GM19238 (cell line): Measurements from ENCODE around the gene TJAP1.
"Not testable (repeated sequence)": the region's sequence is repeated elsewhere in the genome, so short reads cannot be mapped to it uniquely, and the experiment has no call there.

Experiments used
- DNase-seq: peaks from one replicate; pipeline ENCODE4 v3.0.0; 2011; ENCODE audit warnings: low spot score; ENCODE audit not compliant: insufficient read length

Gene TJAP1

DNA sequence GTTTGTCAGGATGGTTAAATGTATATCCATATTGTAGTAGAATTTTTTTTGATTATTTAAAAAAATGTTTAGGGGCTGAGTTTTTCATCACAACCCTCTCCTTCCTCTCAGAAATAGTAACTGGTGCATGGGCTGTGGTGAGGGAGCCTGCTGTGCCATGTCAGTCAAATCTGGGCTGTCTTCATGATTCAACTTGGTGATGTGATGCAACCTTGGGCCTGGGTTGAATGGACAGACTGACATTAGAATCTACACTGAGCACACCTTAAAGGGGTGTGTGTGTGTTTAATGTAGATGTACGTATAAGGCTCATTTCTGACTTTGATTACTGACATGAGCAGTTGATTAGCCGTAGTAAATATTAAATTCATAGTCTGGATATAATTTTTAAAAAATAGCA, 3.7 kb downstream of the TJAP1 start:
- DNase-seq: no peak

DNA sequence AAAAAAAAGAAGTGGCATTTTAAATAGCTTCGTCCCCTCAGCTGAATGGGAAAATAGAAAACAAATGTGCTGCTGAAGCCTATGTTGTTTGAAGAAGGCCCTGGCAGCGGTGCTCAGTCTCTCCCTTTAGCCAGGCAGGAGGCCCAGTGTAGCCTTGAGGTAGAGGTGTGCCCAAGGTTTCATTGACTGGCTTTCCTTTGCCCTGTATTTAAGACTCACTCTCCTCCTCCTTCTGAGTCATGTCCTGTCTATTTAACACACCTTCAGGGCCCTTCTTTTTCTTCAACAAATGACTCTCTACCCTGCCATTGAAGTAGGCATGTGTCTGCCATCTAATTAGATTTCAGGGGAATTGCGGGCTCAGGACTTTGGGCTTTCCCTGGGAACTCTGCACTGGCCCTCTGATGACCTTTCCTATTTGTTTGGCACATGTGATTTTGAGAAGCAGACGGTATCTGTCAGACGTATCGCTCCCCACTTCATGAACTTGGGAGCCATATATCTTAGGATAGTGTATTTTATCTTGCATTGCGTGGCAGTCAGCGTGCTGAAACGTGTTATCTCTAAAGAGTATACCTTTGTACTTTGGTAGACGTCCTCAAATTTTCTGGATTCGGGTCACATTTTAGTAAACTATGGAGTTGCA, 4.3 kb downstream of the TJAP1 start:
- no peak for DNase-seq

DNA sequence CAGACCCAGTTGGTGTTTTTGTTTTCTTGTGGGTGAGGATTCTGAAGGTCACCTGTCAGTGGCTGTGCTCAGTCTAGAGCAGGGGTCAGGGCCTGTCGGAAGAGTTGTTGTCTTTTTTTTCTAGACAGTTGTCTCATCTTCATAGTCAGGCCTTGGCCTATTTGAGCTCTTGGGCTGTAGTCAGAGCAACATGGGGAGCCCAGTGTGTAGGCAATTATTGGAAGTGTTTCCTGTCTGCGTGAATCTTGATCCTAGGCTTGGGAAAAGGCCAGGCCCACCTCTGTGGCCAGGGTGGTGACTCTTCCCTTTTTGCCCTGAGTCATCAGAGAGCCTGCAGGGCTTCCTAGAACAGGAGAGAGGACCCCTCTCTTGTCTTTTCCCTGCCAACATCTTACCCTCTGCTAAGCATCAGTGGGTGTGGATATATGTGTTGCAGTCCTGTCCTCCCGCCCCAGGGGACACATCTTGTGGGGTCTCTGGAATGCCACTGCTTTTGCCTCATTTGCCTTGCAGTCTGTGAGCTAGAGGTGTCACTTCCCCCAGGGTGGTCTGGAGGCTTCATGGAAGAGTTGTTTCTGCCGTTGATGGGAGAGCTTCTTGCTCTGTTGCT, 11.4 kb downstream of the TJAP1 start:
- no peak for DNase-seq

DNA sequence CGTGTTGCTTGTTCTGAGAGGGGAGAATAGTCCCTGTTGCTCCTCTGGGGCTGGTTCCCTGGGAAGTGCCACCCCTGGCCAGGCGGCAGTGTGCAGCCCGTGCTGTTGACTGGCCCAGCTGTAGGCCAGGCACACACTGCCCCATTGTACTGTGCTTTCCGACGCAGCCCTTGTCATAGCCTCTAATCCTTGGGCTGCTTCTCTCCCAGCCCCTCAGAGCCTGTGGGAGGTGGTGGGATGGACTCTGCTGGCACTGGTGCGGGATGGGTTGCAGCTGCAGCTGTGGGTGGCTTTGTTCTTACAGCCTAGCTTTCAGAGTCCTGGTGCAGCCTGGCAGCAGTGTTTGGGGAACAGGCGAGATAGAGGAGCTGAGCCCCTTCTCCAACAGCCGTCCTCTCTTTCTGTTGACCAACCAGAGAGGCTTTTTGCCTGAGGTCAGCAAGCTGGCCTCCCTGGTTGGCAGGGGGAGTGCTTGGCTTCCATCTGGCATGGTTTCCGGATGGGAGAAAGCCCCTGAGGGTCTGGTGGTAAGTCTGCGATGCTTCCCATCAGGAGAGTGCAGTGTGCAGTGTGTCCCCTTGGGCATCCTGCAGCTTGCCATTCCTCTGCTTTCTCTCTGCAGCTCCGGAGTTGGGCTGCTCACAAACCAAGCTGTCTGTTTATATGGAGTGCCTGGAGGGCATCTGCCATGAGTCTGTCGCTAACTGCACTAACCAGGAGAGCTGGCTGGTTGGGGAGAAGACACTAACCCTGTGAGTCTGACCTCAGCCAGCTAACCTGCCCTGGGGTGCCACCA, 12.1 kb downstream of the TJAP1 start:
- no peak for DNase-seq

DNA sequence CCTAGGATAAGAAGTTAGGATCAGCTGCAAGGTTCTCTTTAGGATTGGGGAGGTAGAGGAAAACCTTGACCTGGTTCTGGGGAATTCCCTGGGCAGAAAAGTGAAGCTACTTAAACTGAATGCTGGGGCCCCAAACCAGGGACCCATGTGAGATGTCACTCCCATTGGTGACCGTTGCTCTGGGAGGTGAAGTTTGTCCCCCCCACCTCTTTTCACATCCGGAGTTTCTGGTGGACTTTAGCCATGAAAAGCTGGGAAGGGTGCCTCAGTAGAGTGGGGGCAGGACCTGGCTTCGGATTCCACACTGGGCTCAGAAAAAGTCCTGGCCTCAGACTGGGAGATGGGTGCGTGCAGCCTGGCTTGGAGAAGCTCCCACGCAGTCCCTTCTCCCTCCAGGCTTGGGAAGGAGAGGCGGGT, 13.2 kb downstream of the TJAP1 start:
- DNase-seq: no peak

DNA sequence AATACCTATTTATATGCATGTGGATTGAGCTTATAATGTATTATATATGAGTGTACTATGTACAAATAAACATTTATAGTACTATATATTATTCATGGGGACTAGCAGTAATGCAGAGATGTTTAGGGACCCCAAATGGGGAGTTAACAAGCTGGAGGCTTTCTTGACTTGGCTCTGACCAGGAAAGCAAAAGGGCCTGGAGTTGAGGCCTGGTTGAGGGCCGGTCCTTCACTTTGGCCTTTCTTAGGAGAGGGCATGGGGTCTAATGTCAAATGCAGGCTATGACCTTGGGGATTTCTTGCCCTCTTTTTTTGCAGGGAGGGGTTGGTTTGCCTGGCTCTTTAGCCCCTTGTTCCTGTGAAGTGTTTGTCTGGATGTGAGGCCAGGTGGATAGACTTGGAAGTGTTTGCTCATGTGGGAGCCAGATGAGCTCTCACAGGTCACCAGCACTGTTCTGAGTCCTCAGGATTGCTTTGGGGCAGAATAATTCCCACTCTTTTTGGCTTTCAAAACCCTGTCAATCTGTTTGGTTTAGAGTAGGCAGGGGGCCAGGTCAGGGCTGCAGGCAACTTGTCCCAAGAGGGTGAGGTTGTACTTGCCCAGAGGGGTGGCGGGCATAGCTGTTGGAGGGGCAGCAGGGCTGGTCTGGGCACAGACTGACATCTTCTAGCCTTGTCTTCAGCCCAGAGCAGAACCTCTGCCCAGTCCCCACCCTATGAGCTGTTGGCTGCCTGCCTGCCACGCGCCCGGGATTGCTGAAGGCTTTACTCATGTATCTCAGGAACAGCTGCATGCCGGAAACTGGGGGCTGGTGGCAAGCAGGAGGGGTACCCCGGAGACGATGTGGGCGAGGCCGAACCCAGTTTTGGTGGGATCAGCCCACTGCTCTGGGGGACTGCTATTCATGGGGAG, 14.6 kb downstream of the TJAP1 start:
- DNase-seq: no peak

DNA sequence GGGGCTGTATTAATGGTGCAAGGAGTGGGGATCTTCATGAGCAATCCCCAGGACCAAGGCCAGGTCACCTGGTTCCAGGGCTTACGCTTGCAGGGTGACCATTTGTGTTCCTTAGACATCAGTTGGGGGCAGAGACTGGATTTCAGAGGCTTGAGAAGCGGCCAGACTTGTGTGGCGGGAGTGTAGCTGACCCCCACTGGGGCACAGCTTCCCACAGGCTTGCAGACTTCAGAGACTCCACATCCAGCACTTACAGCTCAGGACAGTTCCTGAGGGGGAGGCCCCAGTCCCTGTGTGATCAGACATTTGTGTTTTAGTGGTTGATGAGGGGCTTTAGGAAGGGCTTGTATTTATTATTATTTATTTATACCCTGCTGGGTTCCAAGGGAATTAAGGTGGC, 15.3 kb downstream of the TJAP1 start:
- DNase-seq: no peak

DNA sequence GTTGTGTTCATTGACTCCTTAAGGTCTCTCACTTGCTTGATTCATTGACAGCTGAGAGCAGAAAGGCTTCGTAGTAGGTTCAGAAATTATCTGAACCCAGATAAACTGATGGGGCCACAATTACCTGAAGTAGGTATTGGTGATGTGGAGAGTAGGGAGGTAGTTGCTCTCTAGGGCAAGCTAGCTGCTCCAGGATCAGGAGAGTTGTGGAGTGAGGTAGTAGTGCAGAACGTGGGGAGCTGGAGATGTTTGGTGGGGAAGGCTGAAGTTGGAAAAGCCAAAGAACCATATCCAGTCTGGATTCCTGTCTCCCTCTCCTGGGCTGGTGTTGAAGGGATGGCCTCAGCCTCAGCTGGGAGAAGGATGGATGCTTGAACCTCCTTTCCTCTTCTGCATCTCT, 15.9 kb downstream of the TJAP1 start:
- DNase-seq: no peak

DNA sequence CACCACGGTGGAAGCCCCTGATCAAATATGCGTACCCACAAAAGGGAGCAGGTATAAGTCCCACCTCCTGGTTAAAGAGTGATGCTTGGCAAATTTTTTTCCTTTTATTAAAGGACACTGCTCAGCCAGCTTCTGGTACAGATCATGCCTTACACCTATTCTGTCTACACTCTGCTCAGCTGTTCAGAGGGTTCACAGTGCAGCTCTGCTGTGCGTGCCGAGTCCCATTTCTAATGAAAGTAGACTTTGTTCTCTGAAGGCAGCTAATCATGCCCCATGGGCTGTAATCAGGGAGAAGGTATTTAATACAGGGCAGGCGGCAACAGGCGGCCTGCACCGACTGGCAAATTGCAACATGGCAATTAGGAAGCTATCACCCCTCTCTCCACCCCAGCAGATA, 16.5 kb downstream of the TJAP1 start:
- no peak for DNase-seq

DNA sequence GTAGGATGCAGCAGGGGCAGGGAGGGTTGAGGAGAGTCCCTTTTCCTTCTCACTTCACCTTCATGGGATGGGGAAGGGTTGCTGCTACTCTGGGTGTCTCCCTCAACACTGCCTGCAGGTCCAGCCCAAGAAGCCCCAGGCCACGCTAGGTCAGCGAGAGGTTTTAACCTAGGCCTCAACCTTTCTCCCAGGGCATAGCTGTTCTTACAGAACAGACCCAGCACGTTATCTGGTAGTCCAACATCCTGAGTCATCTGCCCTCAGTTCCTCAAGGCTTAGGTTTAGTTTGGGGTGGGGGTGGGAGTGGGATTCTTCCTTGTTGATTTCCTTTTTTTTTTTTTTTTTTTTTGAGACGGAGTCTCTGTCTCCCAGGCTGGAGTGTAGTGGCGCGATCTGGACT, 17.0 kb downstream of the TJAP1 start:
- DNase-seq: no peak

DNA sequence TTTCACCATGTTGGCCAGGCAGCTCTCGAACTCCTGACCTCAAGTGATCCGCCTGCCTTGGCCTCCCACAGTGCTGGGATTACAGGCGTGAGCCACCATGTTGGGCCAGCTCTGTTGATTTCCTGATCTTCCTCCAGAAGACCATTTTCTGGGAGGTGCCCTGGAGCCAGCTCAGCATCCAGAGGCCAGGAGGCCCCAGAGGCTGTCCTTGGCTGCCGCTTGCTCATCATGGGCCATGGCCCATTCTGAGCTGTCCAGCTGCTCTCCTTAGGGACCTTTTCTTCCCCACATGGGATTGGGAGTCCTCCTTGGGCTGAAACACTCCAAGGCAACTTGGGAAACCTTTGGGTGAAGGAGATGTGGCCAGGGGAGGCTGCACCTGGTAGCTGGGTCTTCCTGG, 17.4 kb downstream of the TJAP1 start:
- DNase-seq: no peak

DNA sequence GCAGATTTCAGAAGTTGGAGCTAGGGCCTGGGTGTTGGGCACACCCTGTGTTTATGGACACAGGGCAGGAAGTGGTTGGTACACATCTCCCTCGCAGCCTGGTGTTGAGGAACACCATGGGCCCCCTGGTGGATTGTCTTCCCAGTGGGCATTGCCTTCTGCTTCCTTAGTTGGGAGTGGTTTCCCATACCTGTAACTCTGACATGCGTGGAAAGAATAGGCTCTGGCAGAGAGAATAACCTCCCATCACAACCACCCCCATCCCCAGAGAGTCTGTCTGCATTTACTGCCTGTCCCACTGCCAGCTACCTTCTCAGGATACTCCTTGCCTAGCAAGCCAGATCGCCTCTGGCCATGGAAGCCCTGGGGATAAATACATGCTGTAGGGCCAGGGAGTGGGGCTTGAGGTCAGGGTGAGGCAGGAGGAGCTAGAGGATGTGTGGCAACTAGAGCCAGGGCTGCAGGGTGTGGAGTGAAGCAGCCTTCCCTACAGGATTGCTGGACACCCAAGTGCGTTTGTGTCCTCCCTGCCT, 18.1 kb downstream of the TJAP1 start:
- DNase-seq: no peak

DNA sequence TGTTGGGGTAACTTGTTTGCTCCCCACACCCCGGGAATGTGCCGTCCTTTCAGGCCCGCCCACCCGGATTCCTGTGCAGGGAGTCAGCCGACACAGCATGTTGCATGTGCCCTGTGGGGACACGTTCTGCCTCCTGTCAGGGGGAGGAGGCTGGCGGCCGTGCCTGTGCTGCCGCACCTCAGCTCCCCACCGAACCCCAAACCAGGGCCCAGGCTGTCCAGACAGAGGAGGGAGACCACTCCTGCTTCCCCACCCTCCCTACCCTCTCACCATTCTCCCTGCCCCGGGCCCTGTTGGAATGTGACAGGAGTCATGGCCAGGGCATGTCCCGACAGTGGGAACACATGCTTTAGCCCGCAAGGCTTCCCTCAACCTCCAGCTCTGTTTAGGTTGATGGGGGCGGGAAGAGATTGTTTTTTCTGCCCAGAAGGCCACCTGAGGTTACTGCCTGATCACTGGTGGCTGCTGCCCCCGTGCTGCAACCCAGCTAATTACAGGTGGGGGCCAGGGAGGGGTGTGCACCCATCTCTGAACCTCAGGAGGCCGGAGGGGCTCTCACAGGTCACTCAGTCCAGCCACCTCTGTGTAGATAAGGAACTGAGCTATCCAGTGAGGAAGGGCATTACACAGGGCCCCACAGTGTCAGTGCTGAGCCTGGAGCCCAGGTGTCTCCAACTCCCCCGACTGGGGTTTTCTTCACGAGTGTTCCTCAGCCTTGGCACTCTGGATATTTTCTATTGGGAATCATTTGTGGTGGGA, 19.2 kb downstream of the TJAP1 start:
- no peak for DNase-seq

DNA sequence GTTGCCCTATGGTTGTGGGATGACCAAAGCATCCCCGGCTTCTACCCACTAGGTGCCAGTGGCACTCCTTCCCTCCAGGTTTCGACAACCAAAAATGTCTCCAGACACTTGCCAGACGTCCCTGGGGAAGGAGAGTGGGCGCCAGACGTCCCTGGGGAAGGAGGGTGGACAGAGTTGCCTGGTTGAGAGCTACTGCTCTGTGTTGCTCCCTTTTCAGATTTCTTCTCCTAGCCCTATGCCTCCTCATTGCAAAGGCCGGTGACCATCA, 19.7 kb downstream of the TJAP1 start:
- DNase-seq: no peak

DNA sequence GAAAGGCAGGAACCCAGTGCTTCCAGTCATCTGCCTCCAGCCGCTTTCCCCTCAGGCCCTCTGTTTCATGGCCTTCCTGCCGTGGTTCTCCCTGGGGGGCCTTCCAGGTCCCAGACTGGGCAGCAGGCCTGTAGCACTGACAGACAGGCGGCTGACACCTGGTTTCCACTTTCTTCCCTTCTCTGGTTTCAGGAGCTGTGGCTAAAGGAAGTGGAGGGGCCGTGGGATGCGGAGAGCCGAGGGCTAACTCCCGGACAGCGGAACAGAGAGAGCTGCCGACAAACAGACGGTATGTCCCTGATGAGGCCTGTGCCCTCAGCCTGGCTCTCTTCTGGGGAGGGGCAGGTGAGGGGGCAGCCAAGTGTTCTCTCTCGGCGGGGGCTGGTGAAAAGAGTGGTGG, 20.3 kb downstream of the TJAP1 start:
- no peak for DNase-seq

DNA sequence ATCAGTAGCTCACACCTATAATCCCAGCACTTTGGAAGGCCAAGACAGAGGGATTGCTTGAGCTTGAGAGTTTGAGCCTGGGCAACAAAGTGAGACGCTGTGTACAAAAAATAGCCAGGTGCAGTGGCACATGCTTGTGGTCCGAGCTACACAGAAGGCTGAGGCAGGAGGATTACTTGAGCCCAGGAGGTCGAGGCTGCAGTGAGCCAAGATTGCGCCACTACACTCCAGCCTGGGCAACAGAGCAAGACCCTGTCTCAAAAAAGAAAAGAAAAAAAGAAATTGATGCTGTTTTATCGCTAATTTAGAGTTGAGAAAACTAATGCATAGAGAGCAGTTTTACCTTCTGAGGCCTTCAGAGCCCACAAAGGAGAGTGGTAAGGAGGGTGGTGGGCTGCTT, 20.9 kb downstream of the TJAP1 start:
- DNase-seq: not testable (repeated sequence)

DNA sequence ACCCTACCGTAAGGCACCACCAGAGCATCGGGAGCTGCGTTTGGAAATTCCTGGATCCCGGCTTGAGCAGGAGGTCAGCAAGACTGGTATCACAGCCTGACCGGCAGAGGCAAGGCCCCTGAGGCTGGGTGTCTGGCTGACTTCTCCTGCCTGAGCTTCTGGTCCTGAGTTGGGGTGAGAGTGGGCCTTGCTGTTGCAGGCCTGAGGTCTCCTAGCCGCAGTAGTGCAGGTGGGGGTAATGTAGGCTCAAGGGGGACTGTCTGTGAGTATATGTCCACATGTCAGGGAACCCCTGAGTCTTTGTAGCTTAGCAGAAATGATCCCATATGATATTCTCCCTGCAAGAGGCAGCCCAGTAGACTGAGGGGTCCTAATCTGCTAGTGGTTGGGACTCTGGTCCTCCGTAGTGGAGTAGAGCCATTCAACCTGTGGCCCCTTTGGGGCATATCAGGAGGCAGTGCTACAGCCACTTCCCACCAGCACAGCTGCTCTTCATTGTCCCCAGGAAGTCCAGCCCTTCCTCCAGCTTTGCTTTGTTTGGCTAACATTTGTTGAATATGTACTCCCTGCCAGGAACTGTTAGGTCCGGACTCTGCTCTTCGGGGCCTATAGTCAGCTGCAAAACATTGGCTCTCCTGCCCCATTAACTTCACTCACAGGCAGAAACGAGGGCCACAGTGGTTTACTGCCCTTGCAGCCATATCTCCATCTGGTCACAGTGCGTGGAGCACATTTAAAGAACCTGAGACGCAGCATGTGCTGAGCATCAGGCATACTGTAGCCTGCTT, 21.9 kb downstream of the TJAP1 start:
- no peak for DNase-seq

DNA sequence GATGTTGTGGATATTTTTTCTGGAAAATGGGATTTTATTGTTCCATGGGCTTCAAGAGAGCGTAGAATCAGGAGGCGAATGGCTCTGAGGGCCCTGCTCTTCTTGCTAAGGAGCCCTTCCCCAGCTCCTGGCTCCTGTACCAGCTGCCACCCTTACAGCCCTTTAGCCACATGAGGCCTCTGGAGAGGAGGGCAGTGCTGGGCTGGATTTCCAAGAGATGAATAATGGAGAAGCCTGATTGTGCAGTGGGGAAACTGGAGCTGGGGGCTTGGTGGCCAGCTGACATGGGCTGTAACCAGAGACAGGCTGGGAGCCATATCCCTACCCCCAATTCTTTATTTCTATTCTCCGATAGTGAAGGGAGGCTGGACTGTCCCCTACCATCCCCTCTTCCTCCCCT, 23.6 kb downstream of the TJAP1 start:
- DNase-seq: no peak

DNA sequence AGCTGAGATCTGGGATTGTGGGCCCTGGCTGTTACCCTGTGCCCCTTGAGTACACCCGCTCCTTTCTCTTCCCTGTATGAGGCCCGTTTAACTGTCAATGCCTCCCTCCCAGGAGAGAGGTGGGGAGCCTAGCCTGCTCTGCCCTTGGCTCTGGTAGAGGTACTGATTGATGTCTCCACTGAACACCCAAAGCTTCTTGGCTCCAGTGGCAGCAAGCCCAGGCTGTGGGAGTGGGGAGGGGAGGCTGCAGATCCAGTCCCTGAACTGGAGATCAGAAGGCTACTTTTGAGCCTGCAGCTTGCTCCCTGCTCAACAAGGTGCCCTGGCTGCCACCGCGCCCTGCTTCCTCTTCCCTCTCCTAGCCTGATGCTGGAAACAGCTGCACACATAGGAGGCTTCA, 25.3 kb downstream of the TJAP1 start:
- no peak for DNase-seq

DNA sequence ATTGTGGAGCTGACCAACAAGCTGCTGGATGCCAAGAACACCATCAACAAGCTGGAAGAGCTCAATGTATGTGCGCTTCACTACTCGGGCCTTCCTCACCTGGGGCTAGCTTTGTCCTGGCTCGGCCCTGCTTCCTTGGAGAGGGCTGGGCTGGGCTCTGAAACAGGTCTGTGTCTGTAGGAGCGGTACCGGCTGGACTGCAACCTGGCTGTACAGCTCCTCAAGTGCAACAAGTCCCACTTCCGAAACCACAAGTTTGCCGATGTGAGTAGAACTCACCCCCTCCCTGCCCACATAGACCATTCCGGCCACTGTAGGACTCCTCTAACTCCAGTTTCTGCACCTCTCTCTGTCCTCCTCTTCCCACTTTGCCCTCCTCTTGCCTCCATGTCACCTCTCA, 26.1 kb downstream of the TJAP1 start:
- no peak for DNase-seq
